ENCODE data around the gene LCLAT1. TPM values are rescaled to one million over a fixed set of nuclear protein-coding genes. Genes with fewer than 3 reads are reported as not detected.

LCLAT1 gene
- total RNA-seq, 1 experiment from 2014 or later, result 32.9 TPM

- Histone ChIP-seq H3K4me2 (ENCODE audit: insufficient read depth, insufficient read length, low read length) (peak overlapping the region; percentile 58), H3K79me2 (ENCODE audit: insufficient read depth, low read length) (peaks cover 9% of the 10 kb centered on the region; the same call in 1 of the 2 replicates), H4K8ac (replicated peaks; ENCODE audit: insufficient read length, low read depth, low read length) (no peak overlapping the region), H3K18ac (ENCODE audit: insufficient read length, low read depth, low read length) (no peak overlapping the region), H3K14ac (ENCODE audit: insufficient read depth, low read length) (no peak overlapping the region), H2BK120ac (ENCODE audit: low read depth, low read length, poor library complexity, severe bottlenecking) (no peak overlapping the region), H4K91ac (ENCODE audit: insufficient read length, low read depth, low read length) (no peak overlapping the region), H3K56ac (ENCODE audit: insufficient read length, low read depth, low read length) (no peak overlapping the region), H2BK5ac (ENCODE audit: insufficient read length, low read length) (no peak overlapping the region), H2BK15ac (ENCODE audit: low read depth, low read length) (no peak overlapping the region), H3K23me2 (ENCODE audit: insufficient read length, low read depth, low read length, poor library complexity, severe bottlenecking) (peaks cover 4% of the 10 kb centered on the region), H3K9ac (ENCODE audit: extremely low read depth, insufficient read length, low read length) (no peak overlapping the region), H3K4me1 (ENCODE audit: insufficient read depth, low read length) (no peaks in the 10 kb centered on the region), H3K27me3 (ENCODE audit: insufficient read depth, low read length) (no peaks in the 10 kb centered on the region), H4K5ac (ENCODE audit: insufficient read length, low read depth, low read length) (no peak overlapping the region), H3K27ac (ENCODE audit: insufficient read length, low read depth, low read length) (no peak overlapping the region), H3T11ph (ENCODE audit: low read length) (no peak overlapping the region), H2BK12ac (ENCODE audit: insufficient read length, low read depth, low read length) (no peak overlapping the region), H2AK5ac (ENCODE audit: insufficient read length, low read length) (no peak overlapping the region), H3K9me3 (ENCODE audit: control insufficient read depth, low read depth, low read length) (no peaks in the 10 kb centered on the region), H2AFZ (ENCODE audit: low read length) (no peak overlapping the region), H2BK20ac (ENCODE audit: low read depth, low read length, poor library complexity, severe bottlenecking) (no peak overlapping the region), H4K20me1 (ENCODE audit: control insufficient read depth, insufficient read depth, insufficient read length) (no peaks in the 10 kb centered on the region), H3K4ac (ENCODE audit: low read depth, low read length) (no peak overlapping the region), H3K79me1 (ENCODE audit: insufficient read depth, low read depth, low read length, poor library complexity, severe bottlenecking) (peaks cover 2% of the 10 kb centered on the region), H3K23ac (ENCODE audit: insufficient read length, low read depth, low read length) (no peak overlapping the region)
- Mint-ChIP-seq H3K4me1 (peaks cover 27 to 30% of the 10 kb centered on the region in 2 experiments), H3K36me3 (ENCODE audit: insufficient read depth in 1 of 3, low read depth in 3 of 3) (0 out of 7 replicates have a peak, but pooled peaks cover 0 to 6% (median 1%) of the 10 kb centered on the region in 3 experiments), H3K27me3 (ENCODE audit: low read depth) (peaks cover 13% of the 10 kb centered on the region), H3K4me3 (peak overlapping the region; percentile 87 to 92), H3K9me3 (no peaks in the 10 kb centered on the region), H3K27ac (no peak overlapping the region)
- no peak for TF ChIP-seq CTCF (conservative IDR thresholded peaks at IDR 0.05)
- no CpG with 5 or more reads among the region's 4 CpGs for WGBS (ENCODE audit: extremely low coverage, insufficient read length, low lambda C conversion rate)
- DNase-seq, result no peak
Observed at GRCh38 chr2:30448308-30448707, 1.3 kb downstream of the LCLAT1 start.

Measured in H9 (cell line).